Peyer's patch (tissue), 4 donors: ENCODE data around the gene TCF20. TPM values are rescaled to one million over a fixed set of nuclear protein-coding genes. Genes with fewer than 3 reads are reported as not detected.

Experiments used
- DNase-seq, 3 donors: peaks; one replicate each; pipeline ENCODE4 v3.0.0-alpha.2; 2017 to 2019
- H3K27ac ChIP-seq, 4 donors: fragments of 200-600 bp; sonication (generic); one replicate each; pipeline ENCODE4 v1.5.1; 2016 to 2019
- H3K27me3 ChIP-seq, 2 donors: fragments of 200-600 bp; sonication (generic); one replicate each; pipeline ENCODE4 v1.5.1; 2019
- H3K36me3 ChIP-seq, 3 donors: fragments of 200-600 bp; sonication (generic); one replicate each; pipeline ENCODE4 v1.5.1; 2016 to 2019
- H3K4me1 ChIP-seq, 4 donors: fragments of 200-600 bp; sonication (generic); one replicate each; pipeline ENCODE4 v1.5.1; 2016 to 2019
- H3K4me3 ChIP-seq, 4 donors: fragments of 200-600 bp; sonication (generic); 1 replicate in 3 of 4; 2 replicates in 1 of 4; pipeline ENCODE4 v1.5.1; 2016 to 2019; ENCODE audit warnings: mild to moderate bottlenecking in 1 of 4
- H3K9me3 ChIP-seq, 4 donors: fragments of 200-600 bp; sonication (generic); one replicate each; pipeline ENCODE4 v1.5.1; 2016 to 2019; ENCODE audit warnings: mild to moderate bottlenecking in 1 of 4
- POLR2A ChIP-seq, 2 donors: fragments of 450-650 bp; IDR thresholded peaks; one replicate each; pipeline ENCODE4 v1.5.1; 2017; ENCODE audit warnings: antibody characterized with exemption in 2 of 2, mild to moderate bottlenecking in 2 of 2, moderate library complexity in 2 of 2
- total RNA-seq, 4 donors: library from RNA; depleted of rRNA; stranded (reverse); fragments of >200 nt; gene quantifications; one replicate each; pipeline ENCODE4 v1.1.0, GENCODE V29; 2016
- TF ChIP-seq, protein P1 (sequence below), 6 experiments: fragments of 450-650 bp in 4 of 6; fragments of 200-600 bp in 2 of 6; sonication (generic) in 1 of 6; IDR thresholded peaks; one replicate each; pipeline ENCODE4 v1.5.1; 2017 to 2019; ENCODE audit warnings: antibody characterized with exemption in 6 of 6, mild to moderate bottlenecking in 3 of 6, moderate library complexity in 1 of 6

Gene TCF20
- total RNA-seq, 4 donors from 2014 or later: 43.8 to 75.1 (median 59.5) TPM

DNA sequence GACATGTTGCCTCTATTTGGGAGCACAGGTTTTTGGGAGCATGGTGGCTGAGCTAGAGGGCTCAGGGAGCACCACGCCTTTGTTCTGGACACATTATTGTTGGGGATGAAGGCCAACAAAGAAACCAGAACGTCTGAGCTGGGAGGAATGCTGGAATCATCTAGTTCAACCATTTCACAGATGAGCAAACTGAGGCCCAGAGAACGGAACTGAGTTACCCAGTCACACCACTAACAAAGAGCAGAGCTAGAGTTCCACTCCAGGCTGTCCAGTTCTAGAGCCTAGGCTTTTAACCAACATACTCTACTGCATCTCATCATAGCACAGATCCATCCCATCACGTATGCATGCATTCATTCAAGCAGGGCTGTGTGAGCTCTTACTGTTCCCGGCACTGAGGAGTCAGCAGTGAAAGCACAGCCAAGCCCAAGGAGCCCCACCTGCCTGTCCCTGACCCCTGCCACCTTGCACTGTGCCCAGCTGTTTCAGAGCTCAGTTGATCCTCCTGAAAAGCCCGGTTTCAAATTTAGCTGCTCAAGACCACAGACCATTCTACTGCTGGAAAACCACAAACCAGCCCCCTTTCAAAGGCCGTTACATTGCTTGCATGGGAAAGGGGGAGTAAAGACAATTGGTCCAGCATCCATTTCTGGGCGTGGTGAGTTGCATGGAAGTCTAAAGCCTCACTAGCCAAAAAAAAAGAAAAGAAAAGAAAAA lies 16.9 kb upstream of the TCF20 start:
- no peak for TF ChIP-seq POLR2A (IDR thresholded peaks at IDR 0.05)
- TF ChIP-seq, protein P1, sequence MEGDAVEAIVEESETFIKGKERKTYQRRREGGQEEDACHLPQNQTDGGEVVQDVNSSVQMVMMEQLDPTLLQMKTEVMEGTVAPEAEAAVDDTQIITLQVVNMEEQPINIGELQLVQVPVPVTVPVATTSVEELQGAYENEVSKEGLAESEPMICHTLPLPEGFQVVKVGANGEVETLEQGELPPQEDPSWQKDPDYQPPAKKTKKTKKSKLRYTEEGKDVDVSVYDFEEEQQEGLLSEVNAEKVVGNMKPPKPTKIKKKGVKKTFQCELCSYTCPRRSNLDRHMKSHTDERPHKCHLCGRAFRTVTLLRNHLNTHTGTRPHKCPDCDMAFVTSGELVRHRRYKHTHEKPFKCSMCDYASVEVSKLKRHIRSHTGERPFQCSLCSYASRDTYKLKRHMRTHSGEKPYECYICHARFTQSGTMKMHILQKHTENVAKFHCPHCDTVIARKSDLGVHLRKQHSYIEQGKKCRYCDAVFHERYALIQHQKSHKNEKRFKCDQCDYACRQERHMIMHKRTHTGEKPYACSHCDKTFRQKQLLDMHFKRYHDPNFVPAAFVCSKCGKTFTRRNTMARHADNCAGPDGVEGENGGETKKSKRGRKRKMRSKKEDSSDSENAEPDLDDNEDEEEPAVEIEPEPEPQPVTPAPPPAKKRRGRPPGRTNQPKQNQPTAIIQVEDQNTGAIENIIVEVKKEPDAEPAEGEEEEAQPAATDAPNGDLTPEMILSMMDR (IDR thresholded peaks at IDR 0.05): no peak
- DNase-seq: no peak
- Histone ChIP-seq H3K4me3 (no peak overlapping the region), H3K4me1 (peaks cover 0 to 31% (median 16%) of the 10 kb centered on the region in 4 donors), H3K9me3 (no peaks in the 10 kb centered on the region), H3K27ac (no peak overlapping the region), H3K36me3 (no peaks in the 10 kb centered on the region), H3K27me3 (no peaks in the 10 kb centered on the region)

DNA sequence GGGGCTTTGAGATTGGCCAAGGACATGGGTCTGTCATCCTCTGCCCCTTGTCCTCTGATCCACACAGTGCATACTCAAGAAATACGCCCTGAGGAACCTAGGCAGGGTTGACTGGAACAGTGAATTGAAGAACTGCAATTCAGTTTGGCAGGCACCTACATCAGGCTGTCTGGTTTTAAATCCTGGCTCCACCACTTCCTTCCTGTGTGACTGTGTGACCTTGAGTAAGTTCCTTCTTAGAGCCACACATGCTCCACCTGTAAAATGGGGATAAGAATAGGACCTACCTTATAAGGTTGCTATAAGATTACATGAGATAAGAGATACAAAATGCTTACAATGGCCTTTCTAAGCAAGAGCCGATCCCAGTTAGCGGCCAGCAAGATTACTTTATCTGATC lies 15.8 kb upstream of the TCF20 start:
- Histone ChIP-seq H3K4me1 (peaks cover 0 to 27% (median 16%) of the 10 kb centered on the region in 4 donors), H3K4me3 (no peak overlapping the region), H3K9me3 (no peaks in the 10 kb centered on the region), H3K27ac (no peak overlapping the region), H3K36me3 (no peaks in the 10 kb centered on the region), H3K27me3 (no peaks in the 10 kb centered on the region)
- peak in 1 of 3 donors; percentile 54 for DNase-seq
- TF ChIP-seq, protein P1 (IDR thresholded peaks at IDR 0.05): no peak
- no peak for TF ChIP-seq POLR2A (IDR thresholded peaks at IDR 0.05)

DNA sequence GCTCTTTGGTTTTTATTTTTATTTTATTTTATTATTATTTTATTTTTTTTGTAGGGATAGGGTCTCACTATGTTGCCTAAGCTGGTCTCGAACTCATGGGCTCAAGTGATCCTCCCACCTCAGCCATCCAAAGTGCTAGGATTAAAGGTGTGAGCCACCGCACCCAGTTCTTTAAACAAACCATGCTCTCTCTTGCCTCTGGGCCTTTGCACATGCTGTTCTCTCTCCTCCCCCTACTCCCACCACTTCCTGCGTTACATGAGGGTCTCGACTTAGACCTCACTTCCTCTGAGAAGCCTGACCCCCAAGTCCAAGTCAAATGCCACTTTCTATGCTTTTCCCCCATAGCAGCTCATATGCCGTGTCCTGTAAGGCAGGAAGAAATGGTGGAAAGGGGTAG lies 15.2 kb upstream of the TCF20 start:
- no peaks in the 10 kb centered on the region for H3K27me3 ChIP-seq
- TF ChIP-seq POLR2A (IDR thresholded peaks at IDR 0.05): no peak
- TF ChIP-seq, protein P1 (IDR thresholded peaks at IDR 0.05): no peak
- no peak overlapping the region for H3K27ac ChIP-seq
- H3K9me3 ChIP-seq: no peaks in the 10 kb centered on the region
- H3K4me3 ChIP-seq: no peak overlapping the region
- H3K36me3 ChIP-seq: no peaks in the 10 kb centered on the region
- peaks cover 0 to 26% (median 16%) of the 10 kb centered on the region in 4 donors for H3K4me1 ChIP-seq
- DNase-seq: peak in 1 of 3 donors; percentile 15

DNA sequence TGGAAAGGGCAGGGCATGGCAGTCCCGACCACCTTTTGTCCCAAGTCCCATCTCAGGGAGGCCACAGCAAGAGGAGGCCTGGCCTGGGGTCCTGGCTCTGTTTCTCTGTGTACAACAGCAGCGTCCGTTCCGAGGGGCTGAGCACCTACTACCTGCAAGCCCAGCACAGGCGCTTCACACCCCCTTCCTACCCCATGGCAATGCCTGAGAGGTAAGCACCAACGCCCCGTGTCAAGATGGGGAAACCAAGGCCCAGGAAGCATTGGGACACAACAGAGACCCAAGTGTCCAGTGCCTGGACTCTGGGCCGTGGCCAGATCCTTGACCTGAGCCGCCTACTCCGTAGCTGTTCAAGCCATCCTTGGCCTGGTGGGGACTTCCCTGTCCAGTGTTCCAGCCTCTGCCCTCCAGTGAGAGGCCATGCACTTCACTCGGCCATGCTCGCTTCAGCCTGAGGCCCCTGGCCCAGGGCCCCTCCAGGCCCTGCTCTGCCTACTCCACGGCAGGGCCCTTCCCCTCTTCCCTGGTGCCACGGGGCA lies 14.3 kb upstream of the TCF20 start:
- DNase-seq: peak in 1 of 3 donors; percentile 44
- no peaks in the 10 kb centered on the region for H3K9me3 ChIP-seq
- no peak overlapping the region for H3K4me3 ChIP-seq
- no peak overlapping the region for H3K27ac ChIP-seq
- H3K4me1 ChIP-seq: peaks cover 0 to 26% (median 16%) of the 10 kb centered on the region in 4 donors
- TF ChIP-seq, protein P1 (IDR thresholded peaks at IDR 0.05): no peak
- no peak for TF ChIP-seq POLR2A (IDR thresholded peaks at IDR 0.05)
- no peaks in the 10 kb centered on the region for H3K36me3 ChIP-seq
- no peaks in the 10 kb centered on the region for H3K27me3 ChIP-seq

DNA sequence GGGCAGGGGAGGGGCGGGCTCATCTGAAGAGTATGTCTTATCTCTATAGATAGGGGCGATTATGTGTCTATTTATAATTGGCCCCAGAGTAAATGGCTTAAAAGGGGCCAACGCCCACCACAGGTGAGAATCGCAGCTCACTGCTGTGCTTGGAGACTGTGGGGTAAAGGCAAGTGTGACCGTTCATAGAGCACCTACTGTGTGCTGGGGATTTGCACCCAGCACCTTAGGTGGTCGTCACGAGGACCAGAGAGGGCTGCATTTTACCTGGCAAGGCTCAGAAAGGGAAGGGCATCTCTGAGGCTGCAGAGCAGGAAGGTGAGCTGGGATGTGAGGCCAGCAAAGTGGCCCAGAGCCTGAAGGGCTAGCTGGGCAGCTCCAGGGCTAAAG lies 13.7 kb upstream of the TCF20 start:
- no peaks in the 10 kb centered on the region for H3K9me3 ChIP-seq
- H3K27me3 ChIP-seq: no peaks in the 10 kb centered on the region
- H3K36me3 ChIP-seq: no peaks in the 10 kb centered on the region
- peaks cover 0 to 31% (median 16%) of the 10 kb centered on the region in 4 donors for H3K4me1 ChIP-seq
- H3K27ac ChIP-seq: no peak overlapping the region
- H3K4me3 ChIP-seq: peak overlapping the region in 2 of 4 donors; percentile 45 to 50
- no peak for DNase-seq
- TF ChIP-seq POLR2A (IDR thresholded peaks at IDR 0.05): no peak
- TF ChIP-seq, protein P1 (IDR thresholded peaks at IDR 0.05): no peak
